ENCODE data around the gene TOMM7. TPM values are rescaled to one million over a fixed set of nuclear protein-coding genes. Genes with fewer than 3 reads are reported as not detected.
A peak's percentile ranks its signal among the peaks of the same experiment; 100 is the strongest.

TOMM7 gene
- total and polyA plus RNA-seq, 4 donors = 122 to 275 (median 204) TPM

DNA sequence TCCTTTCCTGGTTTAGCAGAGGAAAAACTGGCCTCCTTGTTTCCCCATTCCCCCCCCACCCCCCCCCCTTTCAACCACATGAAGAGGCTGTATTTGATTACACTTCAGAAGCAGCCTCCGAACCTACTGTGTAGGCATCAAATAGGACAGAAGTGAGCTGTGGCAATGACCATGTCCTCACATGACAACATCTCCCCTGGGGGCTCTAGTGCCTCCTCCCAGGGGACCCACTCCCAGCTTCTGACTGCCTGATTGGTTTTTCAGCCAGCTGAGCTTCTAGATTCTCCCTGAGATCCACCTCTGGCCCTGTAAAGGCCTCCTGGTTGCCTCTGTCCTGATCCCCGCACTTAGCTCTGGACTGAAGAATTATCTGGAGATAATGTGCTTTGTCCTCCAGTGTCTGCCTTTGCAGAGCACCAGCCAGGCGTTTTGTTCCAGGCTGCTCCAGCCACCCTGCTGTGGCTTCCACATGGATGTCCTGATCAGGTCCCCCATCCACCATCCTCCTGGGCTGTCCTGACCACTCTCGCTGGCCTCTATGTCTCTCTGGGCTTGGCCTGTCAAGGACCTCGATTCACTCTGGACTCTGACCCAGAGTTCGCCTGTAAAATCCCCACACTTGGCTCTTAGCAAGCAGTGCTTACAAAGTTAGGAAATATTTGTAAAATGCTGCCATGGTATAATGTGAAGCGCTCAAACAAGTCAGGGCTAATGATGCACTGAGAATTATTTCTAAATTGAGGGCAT, 42.4 kb upstream of the TOMM7 start:
- peaks cover 0 to 7% (median 2%) of the 10 kb centered on the region in 4 donors for H3K36me3 ChIP-seq (ENCODE audit: control insufficient read depth in 4 of 4, insufficient read depth in 4 of 4, low read length in 4 of 4)
- TF ChIP-seq, protein P1, sequence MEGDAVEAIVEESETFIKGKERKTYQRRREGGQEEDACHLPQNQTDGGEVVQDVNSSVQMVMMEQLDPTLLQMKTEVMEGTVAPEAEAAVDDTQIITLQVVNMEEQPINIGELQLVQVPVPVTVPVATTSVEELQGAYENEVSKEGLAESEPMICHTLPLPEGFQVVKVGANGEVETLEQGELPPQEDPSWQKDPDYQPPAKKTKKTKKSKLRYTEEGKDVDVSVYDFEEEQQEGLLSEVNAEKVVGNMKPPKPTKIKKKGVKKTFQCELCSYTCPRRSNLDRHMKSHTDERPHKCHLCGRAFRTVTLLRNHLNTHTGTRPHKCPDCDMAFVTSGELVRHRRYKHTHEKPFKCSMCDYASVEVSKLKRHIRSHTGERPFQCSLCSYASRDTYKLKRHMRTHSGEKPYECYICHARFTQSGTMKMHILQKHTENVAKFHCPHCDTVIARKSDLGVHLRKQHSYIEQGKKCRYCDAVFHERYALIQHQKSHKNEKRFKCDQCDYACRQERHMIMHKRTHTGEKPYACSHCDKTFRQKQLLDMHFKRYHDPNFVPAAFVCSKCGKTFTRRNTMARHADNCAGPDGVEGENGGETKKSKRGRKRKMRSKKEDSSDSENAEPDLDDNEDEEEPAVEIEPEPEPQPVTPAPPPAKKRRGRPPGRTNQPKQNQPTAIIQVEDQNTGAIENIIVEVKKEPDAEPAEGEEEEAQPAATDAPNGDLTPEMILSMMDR (IDR thresholded peaks at IDR 0.05; ENCODE audit: control extremely low read depth, extremely low read depth) = no peak
- no peaks in the 10 kb centered on the region for H3K27me3 ChIP-seq (ENCODE audit: control insufficient read depth in 3 of 3, insufficient read depth in 3 of 3, low read length in 2 of 3)
- DNase-seq = peak in 1 of 3 donors; percentile 40
- no peaks in the 10 kb centered on the region for H3K9me3 ChIP-seq (ENCODE audit: control insufficient read depth in 4 of 4, insufficient read depth in 3 of 4, low read length in 3 of 4)
- no peak overlapping the region for H3K9ac ChIP-seq (ENCODE audit: insufficient read depth in 1 of 2, low read length in 2 of 2)
- peaks cover 0 to 19% (median 4%) of the 10 kb centered on the region in 5 donors for H3K4me1 ChIP-seq (ENCODE audit: control insufficient read depth in 5 of 5, insufficient read depth in 5 of 5, low read length in 5 of 5)
- H3K27ac ChIP-seq (ENCODE audit: low read depth in 1 of 2, low read length in 1 of 2) = peak overlapping the region in 1 of 2 donors; percentile 17
- WGBS, 2 donors = 79 to 85% methylated on average over 7 of the region's 7 CpGs
- H3K4me3 ChIP-seq = no peak overlapping the region
- ATAC-seq (ENCODE audit: insufficient read depth, low FRiP score) = no peak

DNA sequence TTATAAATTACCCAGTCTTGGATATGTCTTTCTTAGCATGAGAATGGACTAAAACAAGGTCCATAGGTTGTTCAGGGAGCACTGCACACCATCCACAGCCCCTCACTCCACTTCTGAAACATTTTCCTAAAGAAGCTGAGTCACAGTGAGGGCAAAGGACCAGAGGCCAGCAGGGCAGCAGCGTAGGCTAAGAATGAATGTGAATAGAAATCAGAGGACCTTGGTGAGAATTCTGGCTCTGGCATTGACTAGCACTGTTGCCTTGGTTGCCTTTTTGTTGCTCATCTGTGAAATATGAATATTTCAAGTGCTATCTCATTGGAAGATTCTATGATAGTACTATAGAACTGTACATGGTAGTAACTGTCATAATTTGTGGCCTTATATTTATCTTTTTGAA, 41.7 kb upstream of the TOMM7 start:
- H3K4me1 ChIP-seq (ENCODE audit: control insufficient read depth in 5 of 5, insufficient read depth in 5 of 5, low read length in 5 of 5) = peaks cover 0 to 19% (median 4%) of the 10 kb centered on the region in 5 donors
- H3K27me3 ChIP-seq (ENCODE audit: control insufficient read depth in 3 of 3, insufficient read depth in 3 of 3, low read length in 2 of 3) = no peaks in the 10 kb centered on the region
- no peak overlapping the region for H3K27ac ChIP-seq (ENCODE audit: low read depth in 1 of 2, low read length in 1 of 2)
- TF ChIP-seq, protein P1 (IDR thresholded peaks at IDR 0.05; ENCODE audit: control extremely low read depth, extremely low read depth) = no peak
- H3K36me3 ChIP-seq (ENCODE audit: control insufficient read depth in 4 of 4, insufficient read depth in 4 of 4, low read length in 4 of 4) = peaks cover 0 to 7% (median 2%) of the 10 kb centered on the region in 4 donors
- H3K4me3 ChIP-seq = no peak overlapping the region
- ATAC-seq (ENCODE audit: insufficient read depth, low FRiP score) = no peak
- no peaks in the 10 kb centered on the region for H3K9me3 ChIP-seq (ENCODE audit: control insufficient read depth in 4 of 4, insufficient read depth in 3 of 4, low read length in 3 of 4)
- no peak overlapping the region for H3K9ac ChIP-seq (ENCODE audit: insufficient read depth in 1 of 2, low read length in 2 of 2)
- DNase-seq = no peak
- WGBS, 2 donors = 85 to 100% methylated on average over 1 of the region's 1 CpG

DNA sequence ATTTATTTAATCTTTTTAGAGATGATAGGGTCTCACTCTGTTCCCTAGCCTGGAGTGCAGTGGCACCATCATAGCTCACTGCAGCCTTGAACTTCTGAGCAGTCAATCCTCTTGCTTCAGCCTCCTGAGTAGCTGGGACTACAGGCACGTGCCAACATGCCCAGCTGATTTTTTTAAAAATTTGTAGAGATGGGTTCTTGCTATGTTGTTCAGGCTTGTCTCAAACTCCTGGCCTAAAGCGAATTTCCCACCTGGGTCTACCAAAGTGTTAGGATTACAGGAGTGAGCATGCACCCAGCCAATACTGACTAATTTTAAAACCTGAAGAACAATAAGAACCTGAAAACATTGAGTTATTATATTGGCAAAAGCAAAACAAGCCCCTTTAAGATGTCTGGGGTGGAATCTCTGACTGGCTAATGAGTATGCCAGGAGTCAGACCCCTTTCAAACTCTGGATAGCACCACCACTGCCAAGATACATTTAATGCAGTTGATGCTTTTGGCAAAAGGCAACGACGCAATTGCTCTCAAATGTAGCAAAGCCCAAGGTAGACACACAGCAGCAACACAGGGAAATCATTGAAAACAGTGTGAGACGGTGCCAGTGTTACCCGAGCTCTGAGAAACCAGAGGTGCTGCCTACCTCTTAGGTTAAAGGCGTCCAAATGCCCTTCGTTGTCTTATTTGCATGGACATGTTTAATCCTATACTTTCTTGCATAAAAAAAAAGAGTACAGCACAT, 40.7 kb upstream of the TOMM7 start:
- 95 to 97% methylated on average over 8 of the region's 8 CpGs for WGBS, 2 donors
- Histone ChIP-seq H3K9ac (ENCODE audit: insufficient read depth in 1 of 2, low read length in 2 of 2) (no peak overlapping the region), H3K4me3 (no peak overlapping the region), H3K36me3 (ENCODE audit: control insufficient read depth in 4 of 4, insufficient read depth in 4 of 4, low read length in 4 of 4) (peaks cover 4 to 7% (median 5%) of the 10 kb centered on the region in 4 donors), H3K27ac (ENCODE audit: low read depth in 1 of 2, low read length in 1 of 2) (no peak overlapping the region), H3K4me1 (ENCODE audit: control insufficient read depth in 5 of 5, insufficient read depth in 5 of 5, low read length in 5 of 5) (peaks cover 0 to 19% (median 7%) of the 10 kb centered on the region in 5 donors), H3K9me3 (ENCODE audit: control insufficient read depth in 4 of 4, insufficient read depth in 3 of 4, low read length in 3 of 4) (no peaks in the 10 kb centered on the region), H3K27me3 (ENCODE audit: control insufficient read depth in 3 of 3, insufficient read depth in 3 of 3, low read length in 2 of 3) (no peaks in the 10 kb centered on the region)
- no peak for ATAC-seq (ENCODE audit: insufficient read depth, low FRiP score)
- no peak for DNase-seq
- TF ChIP-seq, protein P1 (IDR thresholded peaks at IDR 0.05; ENCODE audit: control extremely low read depth, extremely low read depth) = no peak

Measured in lung (tissue), 12 donors.